Measurements from ENCODE around the gene HES7. TPM values are rescaled to one million over a fixed set of nuclear protein-coding genes. Genes with fewer than 3 reads are reported as not detected.

Gene HES7
- total and polyA plus RNA-seq, 9 of the 15 experiments (the other 6 are each of a cell fraction or from before 2014, with no cell fraction given): 0.03 to 1.7 (median 0.14) TPM; not detected in 1

DNA sequence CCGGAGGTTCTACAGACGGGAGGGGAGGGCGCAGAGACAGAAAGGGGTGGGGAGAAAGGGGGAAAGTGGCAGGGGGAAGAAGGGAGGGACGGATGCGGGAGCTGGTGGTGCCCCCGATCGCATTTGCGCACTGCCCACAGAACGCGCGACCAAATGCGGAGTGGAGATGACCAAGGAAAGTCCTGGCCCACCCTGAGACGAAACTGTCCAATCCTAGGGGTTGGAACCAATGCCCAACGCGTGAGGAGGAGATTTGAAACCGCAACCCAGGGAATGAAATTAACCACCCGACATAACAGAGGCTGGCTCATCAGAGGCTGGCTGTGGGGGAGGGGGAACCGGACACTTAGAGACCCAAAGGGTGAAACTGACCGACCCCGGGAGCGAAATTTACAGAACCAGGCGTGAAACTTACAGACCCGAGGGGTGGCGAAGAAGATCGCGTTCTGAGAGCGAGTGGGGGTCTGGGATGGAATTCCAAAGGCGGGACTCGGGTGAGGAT lies 1.4 kb downstream of the HES7 start:
- no peaks in the 10 kb centered on the region for H3K9me1 ChIP-seq (ENCODE audit: control insufficient read depth, insufficient read depth, low read length)
- no peaks in the 10 kb centered on the region for H3K9me3 ChIP-seq (replicated peaks; ENCODE audit: control insufficient read depth, insufficient read depth, low read depth, low read length)
- peak overlapping the region; percentile 82 for H2AFZ ChIP-seq (ENCODE audit: low read depth, low read length)
- intact Hi-C loops (cut with micrococcal nuclease): loop anchor here (5.0 to 10.0 kb wide), 3 partner anchors 50 to 288 kb away; partner anchors contain the start of gene KDM6B
- 2% methylated on average over 21 of the region's 29 CpGs for WGBS (ENCODE audit: insufficient coverage, low coverage, missing lambda C conversion rate)
- ChIA-PET CTCF (ENCODE audit: low intra/inter-chr PET ratio) (no interaction called here), POLR2A (interaction anchor here (0.9 kb wide), 1 partner anchor 51 kb away, joined by 7 read pairs; no protein-coding TSS in a partner anchor)
- TF ChIP-seq ZBTB34 (CRISPR knock-in tag; IDR thresholded peaks at IDR 0.05): no peak
- no peak for TF ChIP-seq RBM14 (IDR thresholded peaks at IDR 0.05; ENCODE audit: borderline replicate concordance, insufficient read depth, low read depth, low read length)
- peak; percentile 24; the same call in 1 of the 2 replicates for TF ChIP-seq CHD2 (IDR thresholded peaks at IDR 0.05; ENCODE audit: low read depth, low read length)
- no peaks in the 10 kb centered on the region for H3K36me3 ChIP-seq (ENCODE audit: control insufficient read depth, insufficient read depth, low read length)
- no peak overlapping the region for H3K27ac ChIP-seq (ENCODE audit: extremely low read depth, low read depth, low read length)
- FAIRE-seq (no peak), ATAC-seq (no peak), DNase-seq (ENCODE audit: extremely low read depth in 1 of 4, low spot score in 3 of 4) (no peak)
- no TSS peak for BruUV-seq (replicated peaks)
- H3K4me2 ChIP-seq (ENCODE audit: insufficient read depth, low read length): peak overlapping the region; percentile 87
- peaks cover 8% of the 10 kb centered on the region; the same call in 1 of the 2 replicates for H4K20me1 ChIP-seq (replicated peaks; ENCODE audit: control insufficient read depth, insufficient read depth, low read length)
- peak overlapping the region; percentile 65 for H3K4me3 ChIP-seq
- in situ Hi-C loops (cut with MboI): loop anchor here (5.0 kb wide), 2 partner anchors 100 to 180 kb away; no protein-coding TSS in a partner anchor
- H3K79me2 ChIP-seq (ENCODE audit: control insufficient read depth, insufficient read depth, low read length): no peaks in the 10 kb centered on the region
- peaks cover 32 to 71% of the 10 kb centered on the region in 2 experiments for H3K4me1 ChIP-seq (replicated peaks in 1 of 2; ENCODE audit: control insufficient read depth in 2 of 2, insufficient read depth in 2 of 2, low read length in 2 of 2)
- H3K27me3 ChIP-seq (ENCODE audit: control insufficient read depth in 2 of 2, insufficient read depth in 2 of 2, low read length in 2 of 2): peaks cover 1 to 17% of the 10 kb centered on the region in 2 experiments; a peak in 1 of 5 replicates
- H3K9ac ChIP-seq (ENCODE audit: insufficient read depth in 1 of 2, low read depth in 2 of 2, low read length in 2 of 2): peak overlapping the region in 1 of 2 experiments; percentile 85; a peak in 2 of 4 replicates

All from K562 (cell line).